Mammary epithelial cell (primary cell): ENCODE measurements around the gene AGXT.

Experiments used
- EZH2 ChIP-seq: IDR thresholded peaks from 2 replicates; pipeline ENCODE4 v1.6.1; 2012; ENCODE audit warnings: low read length, inconsistent platforms, borderline replicate concordance
- TF ChIP-seq, protein P1 (sequence below), 2 donors: IDR thresholded peaks in 1 of 2; conservative IDR thresholded peaks in 1 of 2; 2 replicates each; pipeline ENCODE4 v1.5.1; 2011 to 2012; ENCODE audit warnings: inconsistent platforms in 2 of 2, low read length in 2 of 2, mild to moderate bottlenecking in 2 of 2, control low read depth in 1 of 2, low read depth in 1 of 2; ENCODE audit not compliant: insufficient read depth in 1 of 2; ENCODE audit errors: extremely low read depth in 1 of 2

DNA sequence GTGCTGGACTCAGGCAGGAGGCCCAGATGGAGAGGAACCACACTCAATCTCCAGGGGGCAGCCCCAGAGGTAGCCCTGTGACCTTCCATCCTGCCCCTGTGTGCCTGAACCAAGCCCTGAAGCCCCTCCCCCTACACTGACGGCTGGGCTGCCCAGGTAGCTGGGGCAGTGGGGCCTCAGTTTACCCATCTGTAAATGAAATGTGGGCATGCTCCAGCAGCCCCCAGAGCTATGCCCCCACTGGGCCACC is 53.3 kb downstream of the AGXT start:
- TF ChIP-seq, protein P1, sequence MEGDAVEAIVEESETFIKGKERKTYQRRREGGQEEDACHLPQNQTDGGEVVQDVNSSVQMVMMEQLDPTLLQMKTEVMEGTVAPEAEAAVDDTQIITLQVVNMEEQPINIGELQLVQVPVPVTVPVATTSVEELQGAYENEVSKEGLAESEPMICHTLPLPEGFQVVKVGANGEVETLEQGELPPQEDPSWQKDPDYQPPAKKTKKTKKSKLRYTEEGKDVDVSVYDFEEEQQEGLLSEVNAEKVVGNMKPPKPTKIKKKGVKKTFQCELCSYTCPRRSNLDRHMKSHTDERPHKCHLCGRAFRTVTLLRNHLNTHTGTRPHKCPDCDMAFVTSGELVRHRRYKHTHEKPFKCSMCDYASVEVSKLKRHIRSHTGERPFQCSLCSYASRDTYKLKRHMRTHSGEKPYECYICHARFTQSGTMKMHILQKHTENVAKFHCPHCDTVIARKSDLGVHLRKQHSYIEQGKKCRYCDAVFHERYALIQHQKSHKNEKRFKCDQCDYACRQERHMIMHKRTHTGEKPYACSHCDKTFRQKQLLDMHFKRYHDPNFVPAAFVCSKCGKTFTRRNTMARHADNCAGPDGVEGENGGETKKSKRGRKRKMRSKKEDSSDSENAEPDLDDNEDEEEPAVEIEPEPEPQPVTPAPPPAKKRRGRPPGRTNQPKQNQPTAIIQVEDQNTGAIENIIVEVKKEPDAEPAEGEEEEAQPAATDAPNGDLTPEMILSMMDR (conservative IDR thresholded peaks at IDR 0.05 in 1 of 2, IDR thresholded peaks at IDR 0.05 in 1 of 2; ENCODE audit: extremely low read depth in 1 of 2, insufficient read depth in 1 of 2, low read depth in 1 of 2, low read length in 2 of 2): no peak
- TF ChIP-seq EZH2: no peak
